Activated T-helper 9 cell treated with anti-CD3 and anti-CD28 coated beads, Interleukin-2, amount 50 U/mL, for 16 hours (primary cell): Measurements from ENCODE around the gene CENATAC.
"Not testable (repeated sequence)": the region's sequence is repeated elsewhere in the genome, so short reads cannot be mapped to it uniquely, and the experiment has no call there.

Experiments used
- DNase-seq: peaks from one replicate; pipeline ENCODE4 v3.0.0-alpha.2; 2020; ENCODE audit warnings: low read depth

Gene CENATAC

GRCh38 chr11:118996926-118997626 lies 862 bp upstream of the CENATAC start:
- peak; percentile 19 for DNase-seq

- DNase-seq, result no peak
These were observed 415 bp downstream of the CENATAC start for GRCh38 chr11:118998388-118998717.

GRCh38 chr11:118998822-118999221 lies 884 bp downstream of the CENATAC start:
- no peak for DNase-seq

- DNase-seq, result no peak
These were observed 3.0 kb downstream of the CENATAC start for GRCh38 chr11:119000906-119001305.

- no peak for DNase-seq
These were observed 8.7 kb downstream of the CENATAC start for GRCh38 chr11:119006656-119007055.

- no peak for DNase-seq
These were observed 13.6 kb downstream of the CENATAC start for GRCh38 chr11:119011476-119012053.

GRCh38 chr11:119012629-119013170 lies 14.8 kb downstream of the CENATAC start:
- DNase-seq, result no peak

- no peak for DNase-seq
These were observed 16.4 kb downstream of the CENATAC start for GRCh38 chr11:119014209-119014924.

- no peak for DNase-seq
These were observed 17.2 kb downstream of the CENATAC start for GRCh38 chr11:119015054-119015611.

- no peak for DNase-seq
These were observed 18.5 kb downstream of the CENATAC start for GRCh38 chr11:119016216-119017009.

GRCh38 chr11:119017377-119017776 lies 19.4 kb downstream of the CENATAC start:
- DNase-seq, result not testable (repeated sequence)

GRCh38 chr11:119018074-119018938 lies 20.4 kb downstream of the CENATAC start, which contains the start of the genes RPS25 and TRAPPC4:
Gene RPS25, minus strand, starts transcription at chr11:119018343. Its CDS starts 59 bp downstream, at chr11:119018284.
Gene TRAPPC4, plus strand, starts transcription at chr11:119018766. Its CDS starts 30 bp downstream, at chr11:119018796.
- peak; percentile 89 for DNase-seq

- DNase-seq, result no peak
These were observed 22.1 kb downstream of the CENATAC start for GRCh38 chr11:119019996-119020395.

- DNase-seq, result no peak
These were observed 23.7 kb downstream of the CENATAC start for GRCh38 chr11:119021631-119022030.

- no peak for DNase-seq
These were observed 25.8 kb downstream of the CENATAC start for GRCh38 chr11:119023741-119024140.

- DNase-seq, result no peak
These were observed 26.6 kb downstream of the CENATAC start for GRCh38 chr11:119024430-119025098.

GRCh38 chr11:119025099-119025473 lies 27.1 kb downstream of the CENATAC start:
- no peak for DNase-seq

GRCh38 chr11:119025541-119025940 lies 27.6 kb downstream of the CENATAC start:
- no peak for DNase-seq

- no peak for DNase-seq
These were observed 28.2 kb downstream of the CENATAC start for GRCh38 chr11:119025978-119026766.
